Kidney (tissue), 14 donors: ENCODE results near the gene CSNK2A3. TPM values are rescaled to one million over a fixed set of nuclear protein-coding genes. Genes with fewer than 3 reads are reported as not detected.

ENCODE experiments used
- DNase-seq, 5 donors: peaks; one replicate each; pipeline ENCODE4 v3.0.0-alpha.2; 2013 to 2020
- FAIRE-seq: peaks from 2 replicates; lab custom pipeline; 2012; peaks lifted over from hg19 to GRCh38; lab: Jason Lieb, UNC
- H3K27ac ChIP-seq, 2 donors: one replicate each; pipeline ENCODE4 v1.7.0; 2013; ENCODE audit warnings: low read depth in 2 of 2, low read length in 2 of 2, inconsistent platforms in 1 of 2
- H3K27me3 ChIP-seq: one replicate; pipeline ENCODE4 v1.7.1; 2013; ENCODE audit warnings: low read length, inconsistent platforms; ENCODE audit not compliant: control insufficient read depth, insufficient read depth
- H3K36me3 ChIP-seq, 3 donors: one replicate each; pipeline versions ENCODE4 v1.7.0 to v1.7.1; 2013; ENCODE audit warnings: low read length in 3 of 3, control low read depth in 1 of 3, inconsistent platforms in 1 of 3; ENCODE audit not compliant: insufficient read depth in 3 of 3, control insufficient read depth in 2 of 3
- H3K4me1 ChIP-seq, 3 donors: one replicate each; pipeline versions ENCODE4 v1.7.0 to v1.7.1; 2013; ENCODE audit warnings: low read length in 3 of 3, inconsistent platforms in 1 of 3, low read depth in 1 of 3; ENCODE audit not compliant: control insufficient read depth in 2 of 3, insufficient read depth in 2 of 3
- H3K4me3 ChIP-seq, 3 donors: one replicate each; pipeline versions ENCODE4 v1.7.0 to v1.8.1; 2013; ENCODE audit warnings: low read length in 3 of 3, control low read depth in 1 of 3, inconsistent platforms in 1 of 3
- H3K9ac ChIP-seq, 3 donors: one replicate each; pipeline versions ENCODE4 v1.7.0 to v1.7.1; 2013; ENCODE audit warnings: low read length in 3 of 3, control low read depth in 1 of 3, inconsistent platforms in 1 of 3
- H3K9me3 ChIP-seq, 3 donors: one replicate each; pipeline versions ENCODE4 v1.7.0 to v1.7.1; 2013; ENCODE audit warnings: low read length in 3 of 3, control low read depth in 1 of 3, inconsistent platforms in 1 of 3; ENCODE audit not compliant: control insufficient read depth in 2 of 3, insufficient read depth in 1 of 3
- intact Hi-C: fragments of 100-400 bp; cut with DNase I; formaldehyde crosslinking; loops from one replicate; pipeline ENCODE4 v1.11.1; 2022
- polyA plus RNA-seq: library from polyadenylated mRNA; stranded (reverse); fragments of 350-450 nt; fragmentation: Illumina TruSeq; extraction: RNeasy Lipid Tissue Mini Kit (QIAGEN cat#74804); gene quantifications from one replicate; pipeline ENCODE4 v1.2.3, GENCODE V29; 2014; ENCODE audit warnings: low read depth, low replicate concordance; ENCODE audit not compliant: insufficient read depth
- total RNA-seq: library from RNA; stranded (reverse); fragmentation: NEBNext Ultra II Directional; extraction: Animal tissue kit (Norgen Biotek cat#: 25700); gene quantifications from one replicate; pipeline ENCODE4 v1.2.1, GENCODE V29; 2021
- TF ChIP-seq, protein P1 (sequence below): IDR thresholded peaks from 3 replicates; pipeline ENCODE4 v1.5.1; 2012; ENCODE audit warnings: mild to moderate bottlenecking, moderate library complexity, borderline replicate concordance; ENCODE audit not compliant: insufficient read depth; ENCODE audit errors: extremely low read depth
- donor health status: control.
- donor health status: control.
- donor health status: control.
- donor health status: control.
- donor health status: control.
- donor health status: DM: yes; HTN: yes; CAD: no.
- donor health status: Normal renal cell carcinoma (clear cell type).

The CSNK2A3 gene
- total and polyA plus RNA-seq, 2 donors from 2014 or later: 3.8 TPM; not detected in 1

DNA sequence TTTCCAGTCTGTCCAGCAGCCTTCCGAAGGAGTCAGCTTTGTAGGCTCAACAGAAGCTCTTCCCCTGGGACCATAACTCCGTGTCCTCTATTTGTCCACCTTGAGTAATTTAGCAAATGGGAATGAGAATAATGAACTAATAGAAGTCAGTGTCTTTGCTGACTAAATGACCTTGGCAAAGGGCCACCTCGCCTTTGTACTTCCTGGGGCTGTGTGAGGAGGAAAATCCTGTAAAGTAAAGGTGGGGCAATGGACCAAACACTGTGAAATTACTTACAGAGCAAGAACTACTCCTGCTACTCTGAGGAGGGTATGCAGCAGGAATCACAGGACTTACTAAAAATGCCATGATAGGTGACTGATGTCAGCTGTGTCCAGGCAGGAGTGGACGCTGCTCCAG is 36.2 kb upstream of the CSNK2A3 start:
- Histone ChIP-seq H3K36me3 (no peaks in the 10 kb centered on the region), H3K4me1 (peaks cover 0 to 19% (median 10%) of the 10 kb centered on the region in 3 donors), H3K4me3 (no peak overlapping the region), H3K27ac (no peak overlapping the region), H3K27me3 (no peaks in the 10 kb centered on the region), H3K9ac (no peak overlapping the region), H3K9me3 (no peaks in the 10 kb centered on the region)
- FAIRE-seq (no peak), DNase-seq (no peak)
- TF ChIP-seq, protein P1, sequence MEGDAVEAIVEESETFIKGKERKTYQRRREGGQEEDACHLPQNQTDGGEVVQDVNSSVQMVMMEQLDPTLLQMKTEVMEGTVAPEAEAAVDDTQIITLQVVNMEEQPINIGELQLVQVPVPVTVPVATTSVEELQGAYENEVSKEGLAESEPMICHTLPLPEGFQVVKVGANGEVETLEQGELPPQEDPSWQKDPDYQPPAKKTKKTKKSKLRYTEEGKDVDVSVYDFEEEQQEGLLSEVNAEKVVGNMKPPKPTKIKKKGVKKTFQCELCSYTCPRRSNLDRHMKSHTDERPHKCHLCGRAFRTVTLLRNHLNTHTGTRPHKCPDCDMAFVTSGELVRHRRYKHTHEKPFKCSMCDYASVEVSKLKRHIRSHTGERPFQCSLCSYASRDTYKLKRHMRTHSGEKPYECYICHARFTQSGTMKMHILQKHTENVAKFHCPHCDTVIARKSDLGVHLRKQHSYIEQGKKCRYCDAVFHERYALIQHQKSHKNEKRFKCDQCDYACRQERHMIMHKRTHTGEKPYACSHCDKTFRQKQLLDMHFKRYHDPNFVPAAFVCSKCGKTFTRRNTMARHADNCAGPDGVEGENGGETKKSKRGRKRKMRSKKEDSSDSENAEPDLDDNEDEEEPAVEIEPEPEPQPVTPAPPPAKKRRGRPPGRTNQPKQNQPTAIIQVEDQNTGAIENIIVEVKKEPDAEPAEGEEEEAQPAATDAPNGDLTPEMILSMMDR: no peak
- intact Hi-C loops: no loop called here

- TF ChIP-seq, protein P1: no peak
- no peak overlapping the region for H3K27ac ChIP-seq
Measured at GRCh38 chr11:11387622-11388305, 34.7 kb upstream of the CSNK2A3 start.

GRCh38 chr11:11387207-11387606 is 34.2 kb upstream of the CSNK2A3 start:
- Histone ChIP-seq H3K4me1 (peaks cover 0 to 18% (median 9%) of the 10 kb centered on the region in 3 donors), H3K27ac (no peak overlapping the region), H3K36me3 (no peaks in the 10 kb centered on the region), H3K27me3 (no peaks in the 10 kb centered on the region), H3K4me3 (no peak overlapping the region), H3K9ac (no peak overlapping the region), H3K9me3 (no peaks in the 10 kb centered on the region)
- DNase-seq: no peak
- TF ChIP-seq, protein P1: no peak
- FAIRE-seq: no peak
- intact Hi-C loops: no loop called here

More at GRCh38 chr11:11387622-11388305, 34.7 kb upstream of the CSNK2A3 start:
- no peak overlapping the region for H3K9ac ChIP-seq
- no peak for DNase-seq
- intact Hi-C loops: no loop called here
- H3K4me1 ChIP-seq: peaks cover 0 to 19% (median 10%) of the 10 kb centered on the region in 3 donors
- no peaks in the 10 kb centered on the region for H3K27me3 ChIP-seq
- FAIRE-seq: no peak
- no peaks in the 10 kb centered on the region for H3K9me3 ChIP-seq
- no peak overlapping the region for H3K4me3 ChIP-seq
- no peaks in the 10 kb centered on the region for H3K36me3 ChIP-seq
